Endometrial microvascular endothelial cells (primary cell): Measurements from ENCODE around the gene SLC6A6. TPM values are rescaled to one million over a fixed set of nuclear protein-coding genes. Genes with fewer than 3 reads are reported as not detected.

Source experiments
- in situ Hi-C: cut with HindIII; loops from 2 replicates; pipeline ENCODE4 v1.10.0; 2017; ENCODE audit warnings: low sequenced_read_pairs, low pct_unique_long_range_greater_than_20kb; ENCODE audit errors: inconsistent ontology term
- total RNA-seq: library from RNA; depleted of rRNA; stranded (reverse); fragments of >200 nt; gene quantifications from one replicate; pipeline ENCODE4 v1.2.3, GENCODE V29; 2015; ENCODE audit errors: inconsistent ontology term

SLC6A6 gene
- total RNA-seq, 1 donor from 2014 or later, result 21.1 TPM

DNA sequence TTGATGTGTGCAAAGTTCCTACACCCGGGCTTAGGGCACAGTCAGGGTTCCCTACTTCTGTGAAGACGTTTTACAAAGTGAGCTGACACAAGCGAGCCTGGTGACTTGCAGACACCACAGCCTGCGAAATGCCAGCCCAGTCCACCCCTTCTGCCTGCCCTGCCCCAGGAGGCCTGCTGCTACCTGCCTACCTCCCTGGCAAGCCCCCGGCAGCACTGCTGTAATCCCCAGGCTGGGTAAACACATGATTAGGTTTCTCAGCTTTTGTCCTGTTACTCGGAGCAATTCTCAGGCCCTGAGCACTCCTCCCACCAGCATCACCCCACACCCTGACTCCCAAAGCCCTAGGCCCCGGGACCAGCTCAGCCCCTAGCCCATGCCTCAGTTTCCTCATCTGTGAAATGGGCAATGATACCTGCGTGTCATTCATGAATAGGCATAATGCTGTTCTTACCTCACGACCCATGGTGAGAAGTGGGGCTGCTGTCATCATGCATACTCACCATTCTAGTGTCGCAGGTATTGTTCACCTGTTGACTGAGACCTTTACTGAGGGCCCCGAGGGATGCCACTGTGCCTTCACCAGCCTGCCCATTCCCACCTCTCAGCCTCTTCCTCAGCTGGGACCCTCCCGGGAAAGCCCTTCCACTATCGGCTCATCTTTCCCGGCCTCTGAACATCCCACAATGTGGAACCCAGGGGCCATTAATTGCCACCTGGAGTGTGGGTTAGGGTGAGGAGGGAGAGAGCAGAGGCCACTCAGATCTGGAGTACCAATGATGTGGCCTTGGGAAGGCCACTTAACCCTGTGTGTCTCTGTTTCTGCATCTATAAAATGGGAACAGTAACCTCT lies 31.5 kb upstream of the SLC6A6 start:
- in situ Hi-C loops, result no loop called here

DNA sequence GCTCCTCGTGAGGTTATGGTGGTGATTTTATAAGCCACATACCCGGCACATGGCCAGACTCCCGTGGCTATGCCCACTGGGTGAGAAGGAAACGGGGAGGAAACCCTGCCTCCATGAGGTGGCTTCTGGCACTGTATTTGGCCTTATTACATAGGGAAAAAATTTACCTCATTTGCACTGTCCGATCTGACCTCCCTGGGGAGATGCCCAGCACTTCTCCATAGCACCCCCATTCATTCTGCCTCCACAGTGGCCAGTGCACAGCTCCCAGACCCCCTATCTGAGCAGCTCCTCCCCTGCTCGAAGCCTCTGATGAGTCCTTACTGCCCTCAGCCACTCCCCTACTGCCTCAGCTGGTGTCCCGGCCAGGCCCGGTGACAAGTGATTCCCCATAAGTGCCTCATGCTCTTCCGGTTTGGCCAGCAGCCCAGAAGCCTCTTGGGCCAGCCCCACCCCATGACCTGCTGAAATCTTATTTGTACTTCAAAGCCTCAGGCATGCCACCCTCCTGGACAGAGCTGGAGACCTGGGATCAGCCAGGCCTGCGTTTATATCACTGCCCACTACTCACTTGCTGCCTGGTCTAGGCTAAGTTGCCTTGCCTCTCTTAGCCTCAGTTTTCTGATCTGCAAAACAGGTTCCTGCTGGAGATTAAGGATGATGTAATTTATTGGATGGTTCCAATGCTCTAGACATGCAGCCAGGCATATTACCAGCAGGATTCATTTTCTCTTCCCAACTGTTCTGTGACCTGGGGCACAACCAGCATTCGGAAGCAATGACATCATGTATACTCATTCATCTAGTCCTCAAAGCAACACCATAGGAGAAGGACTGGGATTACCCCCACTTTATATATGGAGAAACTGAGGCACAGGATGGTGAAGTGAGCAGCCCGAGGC lies 30.6 kb upstream of the SLC6A6 start:
- in situ Hi-C loops, result no loop called here

DNA sequence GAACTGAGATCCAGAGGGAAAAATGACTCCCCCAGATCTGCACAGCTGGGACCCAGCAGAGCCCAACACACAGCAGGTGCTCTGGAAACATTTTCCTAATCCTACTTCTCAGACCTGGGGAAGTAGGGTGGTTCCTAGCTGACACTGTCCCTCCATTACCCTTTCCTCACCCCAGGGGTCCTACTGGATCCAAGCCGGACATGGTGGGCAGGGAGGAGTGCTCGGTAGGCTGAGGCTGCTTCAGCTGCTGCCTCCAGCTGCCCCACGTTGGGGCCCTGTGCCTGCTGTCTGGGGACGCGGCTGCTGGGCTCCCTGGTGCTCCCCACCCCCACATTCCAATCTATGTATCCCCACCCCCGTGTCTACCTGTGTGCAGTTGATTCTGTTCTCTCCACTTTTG lies 29.8 kb upstream of the SLC6A6 start:
- in situ Hi-C loops, result no loop called here

- in situ Hi-C loops, result no loop called here
Measured at GRCh38 chr3:14373753-14374376, 28.5 kb upstream of the SLC6A6 start.

DNA sequence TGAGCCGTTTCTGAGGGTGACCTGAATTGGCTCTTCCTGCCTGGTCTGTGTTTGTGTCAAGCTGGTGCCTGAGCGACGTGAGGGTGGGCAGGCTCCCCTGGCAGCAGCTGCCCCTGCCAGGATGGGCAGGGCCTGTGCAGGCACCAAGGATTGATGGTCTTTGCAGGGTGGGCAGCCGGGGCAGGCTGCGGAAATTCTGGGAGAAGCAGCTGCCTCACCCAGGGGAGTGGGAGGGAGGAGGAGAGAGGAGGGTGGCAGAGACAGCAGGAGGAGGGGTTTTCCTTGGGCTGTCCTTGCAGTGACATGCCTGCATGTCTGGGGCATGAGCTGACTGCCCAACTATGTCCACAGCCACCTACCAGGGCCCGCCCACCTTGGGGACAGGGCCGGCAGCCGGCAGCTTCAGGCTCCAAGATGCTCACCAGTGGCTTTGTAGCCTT lies 27.9 kb upstream of the SLC6A6 start:
- in situ Hi-C loops, result no loop called here

- in situ Hi-C loops, result no loop called here
Measured at GRCh38 chr3:14375192-14375591, 27.2 kb upstream of the SLC6A6 start.

DNA sequence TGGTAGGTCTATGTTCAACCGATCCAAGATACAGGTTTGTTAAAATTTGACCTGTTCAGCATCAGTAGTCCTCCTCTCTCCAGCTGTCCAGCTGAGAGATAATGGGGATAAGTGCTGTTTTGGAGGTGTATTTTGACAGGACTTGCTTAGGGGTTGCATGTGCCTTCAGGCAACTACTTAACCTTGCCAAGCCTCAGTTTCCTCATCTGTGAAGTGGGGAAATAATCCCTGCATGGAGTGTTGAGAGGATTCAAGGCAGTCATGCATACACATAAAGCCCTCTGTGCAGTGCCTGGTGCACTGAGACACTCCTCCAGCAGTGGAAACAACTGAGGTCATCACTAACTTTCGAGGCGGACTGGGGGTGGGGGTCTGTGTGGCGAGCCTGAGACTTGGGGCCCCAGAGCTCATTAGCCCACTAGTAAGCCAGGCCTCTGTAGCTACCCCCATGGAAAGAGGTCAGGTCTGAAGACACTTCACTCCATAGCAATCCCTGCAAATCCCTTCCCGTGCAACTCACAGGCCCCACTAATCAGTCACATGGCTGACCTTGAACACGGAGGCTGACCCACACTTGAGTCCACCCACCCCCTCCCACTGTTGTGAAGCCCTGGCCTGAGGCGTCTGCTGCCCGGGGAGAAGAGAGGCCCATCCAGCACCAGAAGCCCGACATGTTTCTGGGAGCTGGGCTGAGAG lies 25.9 kb upstream of the SLC6A6 start:
- in situ Hi-C loops, result no loop called here

DNA sequence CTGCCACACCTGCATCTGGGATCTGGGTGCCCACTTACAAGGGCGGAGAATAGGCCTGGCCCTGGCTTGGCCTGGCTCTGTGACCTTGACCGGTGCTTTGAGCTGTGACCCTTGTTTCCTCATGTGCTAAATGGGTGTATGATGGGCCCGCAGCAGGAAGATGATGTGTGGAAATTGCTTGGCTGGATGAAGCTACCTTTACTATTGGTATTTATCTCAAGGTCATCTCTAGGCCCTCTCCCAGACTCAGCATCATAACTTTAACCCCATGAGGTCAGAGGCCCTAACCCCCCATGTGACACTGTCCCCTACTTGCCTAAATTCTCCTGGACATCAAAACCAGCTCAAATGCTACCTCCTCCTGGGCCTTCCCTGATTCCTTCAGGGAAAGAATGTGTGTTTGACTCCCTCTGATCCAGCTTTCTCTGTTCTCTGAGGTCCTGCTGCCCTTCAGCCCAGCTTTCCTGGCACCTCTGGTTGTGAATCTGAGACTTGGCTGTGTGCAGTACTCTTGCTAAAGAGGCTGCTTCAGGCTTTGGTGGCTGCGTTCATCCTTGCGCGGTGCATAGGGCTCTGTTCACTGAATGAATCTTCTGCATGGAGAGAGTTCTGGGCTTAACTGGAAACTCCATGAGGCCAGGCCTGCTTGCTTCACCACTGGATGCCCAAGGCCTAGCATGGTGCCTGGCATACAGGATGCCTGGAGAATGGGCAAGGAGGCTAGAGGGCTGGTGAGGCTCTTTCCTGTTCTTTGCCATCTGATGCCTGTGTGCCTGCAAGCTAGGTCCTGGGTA lies 25.2 kb upstream of the SLC6A6 start:
- in situ Hi-C loops, result no loop called here

GRCh38 chr3:14377838-14378169 lies 24.6 kb upstream of the SLC6A6 start:
- in situ Hi-C loops, result no loop called here

DNA sequence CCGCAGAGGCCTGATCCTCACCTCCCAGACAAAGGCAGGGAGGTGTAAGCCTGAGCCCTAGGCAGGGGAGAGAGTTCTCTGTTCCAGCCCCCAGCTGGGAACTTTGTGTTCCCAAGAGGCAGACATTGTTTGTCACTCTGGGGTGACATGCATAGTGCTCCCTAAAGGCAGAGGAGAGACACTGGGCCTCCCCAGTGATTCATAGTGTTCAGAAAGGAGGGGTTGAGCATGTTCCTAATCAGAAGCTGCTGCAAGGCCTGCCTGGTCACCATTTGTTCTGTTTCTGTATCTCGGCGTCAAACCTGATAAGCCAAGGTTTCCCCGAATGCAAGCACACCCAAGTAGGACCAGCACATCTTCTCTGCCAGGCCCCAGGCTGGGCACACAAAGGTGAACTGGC lies 24.0 kb upstream of the SLC6A6 start:
- in situ Hi-C loops, result no loop called here

DNA sequence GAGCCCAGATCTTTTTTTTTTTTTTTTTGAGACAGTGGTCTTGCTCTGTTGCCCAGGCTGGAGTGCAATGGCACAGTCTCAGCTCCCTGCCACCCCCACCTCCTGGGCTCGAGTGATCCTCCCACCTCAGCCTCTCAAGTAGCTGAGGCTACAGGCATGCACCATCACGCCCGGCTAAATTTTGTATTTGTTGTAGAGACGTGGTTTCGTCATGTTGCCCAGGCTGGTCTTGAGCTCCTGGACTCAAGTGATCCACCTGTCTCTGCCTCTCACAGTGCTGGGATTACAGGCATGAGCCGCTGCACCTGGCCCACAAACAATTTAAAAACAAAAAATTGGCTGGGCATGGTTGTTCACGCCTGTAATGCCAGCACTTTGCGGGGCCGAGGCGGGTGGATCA lies 22.6 kb upstream of the SLC6A6 start:
- in situ Hi-C loops, result no loop called here

DNA sequence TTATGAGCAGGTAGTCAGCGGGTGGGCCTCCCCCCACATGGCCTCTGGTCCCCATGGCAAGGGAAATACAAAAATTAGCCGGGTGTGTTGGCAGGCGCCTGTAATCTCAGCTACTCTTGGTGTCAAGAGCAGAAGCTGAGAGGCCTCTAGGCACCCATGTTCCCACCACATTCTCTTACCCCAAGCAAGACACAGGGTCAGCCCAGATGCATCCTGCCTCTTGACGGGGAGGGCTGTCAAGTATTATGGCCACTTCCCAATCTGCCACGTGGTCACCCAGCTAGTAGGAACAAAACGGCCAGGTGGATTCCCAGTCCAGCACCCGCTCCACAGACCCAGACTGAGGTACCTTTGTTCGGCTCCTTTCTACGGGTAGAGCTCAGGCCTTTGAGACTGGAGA lies 16.2 kb upstream of the SLC6A6 start:
- in situ Hi-C loops, result no loop called here

GRCh38 chr3:14388201-14388600 lies 14.2 kb upstream of the SLC6A6 start:
- in situ Hi-C loops, result no loop called here

DNA sequence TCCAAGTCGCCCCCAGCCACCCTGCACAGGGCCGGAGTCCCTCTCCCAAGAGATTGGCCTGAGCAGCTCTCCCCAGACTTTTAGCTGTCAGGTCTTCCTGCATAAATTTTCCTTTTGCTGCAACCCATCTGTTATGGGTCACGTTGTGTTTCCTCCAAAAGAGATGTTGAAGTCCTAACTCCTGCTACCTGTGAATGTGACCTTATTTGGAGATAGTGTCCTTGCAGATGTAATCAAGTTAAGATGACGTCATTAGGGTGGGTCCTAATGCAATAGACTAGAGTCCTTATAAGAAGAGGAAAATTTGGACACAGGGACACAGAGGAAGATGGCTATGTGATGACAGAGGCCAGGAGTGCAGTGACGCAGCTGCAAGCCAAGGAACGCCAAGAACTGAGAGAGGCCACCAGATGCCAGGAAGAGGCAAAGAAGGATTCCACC lies 13.2 kb upstream of the SLC6A6 start:
- in situ Hi-C loops, result no loop called here

- in situ Hi-C loops, result no loop called here
Measured at GRCh38 chr3:14389716-14390115, 12.7 kb upstream of the SLC6A6 start.

GRCh38 chr3:14391033-14391432 lies 11.4 kb upstream of the SLC6A6 start:
- in situ Hi-C loops, result no loop called here

DNA sequence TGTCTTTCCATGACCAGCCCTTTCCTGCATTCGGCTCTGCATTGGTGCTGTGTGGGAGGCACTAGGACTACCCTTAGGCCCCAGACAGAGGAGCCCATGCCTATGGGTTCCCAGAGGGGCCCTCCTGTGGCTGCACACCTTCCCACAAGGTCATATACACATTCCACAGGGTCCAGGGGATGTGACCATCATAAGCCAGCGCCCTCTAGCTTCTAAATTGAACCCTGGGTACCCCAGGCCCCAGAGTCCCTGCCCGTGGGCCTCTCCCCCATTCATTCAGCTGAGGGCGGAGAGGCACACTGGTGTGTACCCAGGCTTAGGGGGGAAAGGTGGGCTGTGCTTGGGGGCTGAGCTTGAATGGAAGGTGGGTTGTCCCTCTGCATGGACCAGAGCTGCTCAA lies 10.2 kb upstream of the SLC6A6 start:
- in situ Hi-C loops, result no loop called here

DNA sequence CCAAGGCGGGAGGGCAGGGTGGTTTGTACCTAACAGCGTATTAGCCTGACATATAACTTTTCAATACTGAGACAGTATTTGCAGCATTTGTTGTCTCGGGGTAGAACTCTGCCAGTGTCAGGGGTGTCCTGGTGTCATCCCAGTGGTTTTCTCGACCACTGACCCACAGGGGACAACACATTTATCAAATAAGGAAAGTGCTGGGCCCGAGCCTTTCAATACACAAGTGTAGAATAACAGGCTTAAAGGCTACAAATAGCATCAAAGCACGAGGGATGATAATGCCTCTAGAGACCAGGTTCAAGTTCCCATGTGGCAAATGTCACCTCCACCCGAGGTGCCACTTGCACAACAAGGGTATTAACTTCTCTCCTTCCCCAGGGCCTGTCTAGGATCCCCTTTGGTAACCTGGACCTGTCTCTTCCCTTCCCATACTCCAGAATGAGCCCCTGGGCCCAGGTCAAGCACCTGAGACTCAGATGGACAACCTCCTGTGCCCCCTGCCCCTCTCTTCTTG lies 9.5 kb upstream of the SLC6A6 start:
- in situ Hi-C loops, result no loop called here
